Neural cell (in vitro differentiated cells): ENCODE data around the gene RAI1. TPM values are rescaled to one million over a fixed set of nuclear protein-coding genes. Genes with fewer than 3 reads are reported as not detected.

Source experiments
- H2AFZ ChIP-seq: fragments of 200-600, 300-800 bp; sonication (generic), shearing (Covaris generic); 2 replicates; pipeline ENCODE4 v1.6.0; 2014; ENCODE audit warnings: low read depth, mild to moderate bottlenecking, antibody characterized with exemption, low read length, moderate library complexity
- H3F3A ChIP-seq: fragments of 200-600 bp; shearing (Covaris generic); 2 replicates; pipeline ENCODE4 v1.6.1; 2016; ENCODE audit warnings: mild to moderate bottlenecking, moderate library complexity, mixed read lengths, antibody characterized with exemption, low read length; ENCODE audit not compliant: insufficient read depth, poor library complexity, severe bottlenecking
- H3K27ac ChIP-seq: fragments of 200-600, 300-800 bp; sonication (generic), shearing (Covaris generic); 2 replicates; pipeline ENCODE4 v1.5.1; 2014; ENCODE audit warnings: mild to moderate bottlenecking, low read length, moderate library complexity
- H3K27me3 ChIP-seq: fragments of 300-800, 200-600 bp; sonication (generic), shearing (Covaris generic); 2 replicates; pipeline ENCODE4 v1.6.0; 2014; ENCODE audit warnings: mild to moderate bottlenecking, low read depth, low read length, moderate library complexity; ENCODE audit not compliant: insufficient read depth
- H3K36me3 ChIP-seq: fragments of 300-800, 200-600 bp; sonication (generic), shearing (Covaris generic); 2 replicates; pipeline ENCODE4 v1.5.1; 2014; ENCODE audit warnings: mild to moderate bottlenecking, antibody characterized with exemption, low read length, moderate library complexity; ENCODE audit not compliant: insufficient read depth
- H3K4me2 ChIP-seq: fragments of 300-800, 200-600 bp; sonication (generic), shearing (Covaris generic); 2 replicates; pipeline ENCODE4 v1.6.0; 2014; ENCODE audit warnings: mild to moderate bottlenecking, low read length
- H3K4me3 ChIP-seq: fragments of 300-800, 200-600 bp; sonication (generic), shearing (Covaris generic); 2 replicates; pipeline ENCODE4 v1.5.1; 2014; ENCODE audit warnings: mild to moderate bottlenecking, low read length, moderate library complexity
- H3K79me2 ChIP-seq: fragments of 200-600 bp; shearing (Covaris generic); replicated peaks from 2 replicates; pipeline ENCODE4 v1.6.0; 2014; ENCODE audit warnings: mild to moderate bottlenecking, low read length, moderate library complexity; ENCODE audit not compliant: insufficient read depth
- H3K9ac ChIP-seq: fragments of 300-800, 200-600 bp; sonication (generic), shearing (Covaris generic); 2 replicates; pipeline ENCODE4 v1.6.1; 2016; ENCODE audit warnings: mild to moderate bottlenecking, low read length, mixed read lengths
- H3K9me2 ChIP-seq: fragments of 200-600 bp; shearing (Covaris generic); 2 replicates; pipeline ENCODE4 v1.6.1; 2016; ENCODE audit warnings: mild to moderate bottlenecking, low read length, mixed read lengths; ENCODE audit not compliant: insufficient read depth
- H3K9me3 ChIP-seq: fragments of 200-600, 300-800 bp; sonication (generic), shearing (Covaris generic); 2 replicates; pipeline ENCODE4 v1.6.1; 2016; ENCODE audit warnings: mild to moderate bottlenecking, mixed run types, low read length, moderate library complexity, mixed read lengths
- H4K20me1 ChIP-seq: fragments of 200-600 bp; shearing (Covaris generic); 2 replicates; pipeline ENCODE4 v1.6.1; 2016; ENCODE audit warnings: mild to moderate bottlenecking, mixed run types; ENCODE audit not compliant: insufficient read depth
- EP300 ChIP-seq: fragments of 450-650 bp; conservative IDR thresholded peaks from 2 replicates; pipeline ENCODE4 v1.6.1; 2014; ENCODE audit warnings: antibody characterized with exemption, mild to moderate bottlenecking, moderate library complexity; ENCODE audit not compliant: poor library complexity, severe bottlenecking
- EZH2 ChIP-seq: fragments of 200-600, 300-800 bp; shearing (Covaris generic), sonication (generic); IDR thresholded peaks from 2 replicates; pipeline ENCODE4 v1.6.1; 2014; ENCODE audit warnings: antibody characterized with exemption, low read length, borderline replicate concordance, mild to moderate bottlenecking; ENCODE audit not compliant: insufficient read depth, poor library complexity, severe bottlenecking
- MXI1 ChIP-seq: fragments of 450-650 bp; conservative IDR thresholded peaks from 2 replicates; pipeline ENCODE4 v1.6.1; 2014; ENCODE audit warnings: antibody characterized with exemption, mild to moderate bottlenecking; ENCODE audit not compliant: poor library complexity, severe bottlenecking
- POLR2AphosphoS5 ChIP-seq: IDR thresholded peaks from 2 replicates; pipeline ENCODE4 v1.6.1; 2012
- RAD21 ChIP-seq: fragments of 450-650 bp; conservative IDR thresholded peaks from 2 replicates; pipeline ENCODE4 v1.6.1; 2014; ENCODE audit warnings: antibody characterized with exemption, mild to moderate bottlenecking, moderate library complexity
- SMC3 ChIP-seq: fragments of 450-650 bp; conservative IDR thresholded peaks from 2 replicates; pipeline ENCODE4 v1.6.1; 2014; ENCODE audit warnings: antibody characterized with exemption, mild to moderate bottlenecking, moderate library complexity; ENCODE audit not compliant: poor library complexity
- TAF1 ChIP-seq: IDR thresholded peaks from 2 replicates; pipeline ENCODE4 v1.6.1; 2012; ENCODE audit warnings: low read depth
- polyA plus RNA-seq: library from polyadenylated mRNA; depleted of rRNA; stranded (reverse); fragments of >200 nt; gene quantifications from 2 replicates; pipeline ENCODE4 v1.2.3, GENCODE V29; 2014
- TF ChIP-seq, protein P1 (sequence below): IDR thresholded peaks from 2 replicates; pipeline ENCODE4 v1.6.1; 2012; ENCODE audit warnings: borderline replicate concordance
- TF ChIP-seq, protein P2 (sequence below): fragments of 450-650 bp; IDR thresholded peaks from 2 replicates; pipeline ENCODE4 v1.5.1; 2014; ENCODE audit warnings: antibody characterized with exemption, mild to moderate bottlenecking, moderate library complexity; ENCODE audit not compliant: poor library complexity, severe bottlenecking

Gene RAI1
- polyA plus RNA-seq, 1 donor from 2014 or later: 16.9 TPM

DNA sequence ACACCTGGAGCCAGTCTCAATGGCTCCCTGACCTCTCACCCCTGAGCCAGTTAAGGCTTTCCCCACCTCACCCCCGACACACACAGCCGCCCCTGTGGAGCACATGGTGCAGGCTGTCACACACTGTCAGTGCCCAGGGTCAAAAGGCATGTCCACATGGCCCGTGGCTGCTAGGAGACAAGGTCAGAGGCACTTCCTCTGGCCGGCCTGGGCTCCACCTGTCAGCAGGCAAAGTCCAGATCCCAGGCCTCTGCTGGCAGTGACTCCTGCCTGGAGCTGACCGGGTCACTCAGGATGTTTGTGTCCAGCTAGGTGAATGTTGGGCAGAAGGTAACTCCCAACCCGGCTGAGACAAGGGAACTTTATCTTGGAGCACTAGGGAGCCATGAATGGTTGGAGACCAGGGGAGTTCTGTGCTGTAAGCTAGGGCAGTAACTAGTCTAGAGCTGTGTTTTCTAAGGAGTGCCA lies 149.5 kb downstream of the RAI1 start:
- Histone ChIP-seq H3K27ac (no peak overlapping the region), H3K9ac (no peak overlapping the region), H3K79me2 (peaks cover 13% of the 10 kb centered on the region)

DNA sequence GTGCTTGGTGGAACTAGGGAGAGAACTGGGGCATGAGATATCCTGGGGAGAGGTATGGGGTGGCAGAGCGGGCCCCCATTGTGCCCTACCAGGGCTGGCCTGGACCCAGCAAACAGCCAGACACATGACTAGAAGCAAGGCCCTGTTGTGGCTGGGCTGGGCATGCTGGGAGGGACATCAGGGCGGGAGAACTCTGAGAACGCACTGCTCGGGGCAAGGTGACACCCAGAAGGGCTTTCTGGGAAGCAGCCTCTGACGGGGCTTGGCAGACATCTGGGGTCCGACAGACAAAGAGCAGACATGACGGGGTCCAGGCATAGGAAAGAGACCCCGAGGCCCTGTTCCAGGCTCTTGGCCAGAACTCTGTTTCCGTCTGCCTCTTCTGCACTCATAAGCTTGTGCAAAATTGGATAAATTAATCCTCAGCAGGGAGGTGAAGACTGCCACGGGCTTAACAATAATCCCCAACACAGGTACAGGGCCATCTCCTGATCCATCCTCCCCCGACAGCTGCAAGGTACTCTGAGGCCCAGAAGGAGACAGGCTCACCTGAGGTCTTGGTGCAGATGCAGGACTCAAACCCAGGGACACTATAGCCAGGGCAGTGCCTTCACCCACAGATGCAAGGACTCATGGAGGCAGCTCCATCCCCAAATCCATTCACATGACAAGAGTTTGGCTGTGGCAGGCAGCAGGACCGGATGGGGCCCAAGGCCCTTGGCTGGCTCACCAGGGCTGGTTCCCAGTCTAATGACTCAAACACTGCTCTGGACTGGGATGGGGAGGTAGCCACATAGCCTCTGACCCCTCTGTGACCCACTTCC lies 150.2 kb downstream of the RAI1 start:
- Histone ChIP-seq H3K79me2 (peaks cover 14% of the 10 kb centered on the region), H3K9ac (no peak overlapping the region), H3K36me3 (no peaks in the 10 kb centered on the region), H3K27me3 (no peaks in the 10 kb centered on the region), H3K9me2 (no peaks in the 10 kb centered on the region), H3K4me2 (no peak overlapping the region), H4K20me1 (no peaks in the 10 kb centered on the region), H3K27ac (no peak overlapping the region), H3K4me3 (no peak overlapping the region), H2AFZ (no peak overlapping the region), H3F3A (no peaks in the 10 kb centered on the region), H3K9me3 (no peaks in the 10 kb centered on the region)
- no peak for TF ChIP-seq TAF1
- no peak for TF ChIP-seq RAD21
- TF ChIP-seq SMC3: no peak
- TF ChIP-seq, protein P1, sequence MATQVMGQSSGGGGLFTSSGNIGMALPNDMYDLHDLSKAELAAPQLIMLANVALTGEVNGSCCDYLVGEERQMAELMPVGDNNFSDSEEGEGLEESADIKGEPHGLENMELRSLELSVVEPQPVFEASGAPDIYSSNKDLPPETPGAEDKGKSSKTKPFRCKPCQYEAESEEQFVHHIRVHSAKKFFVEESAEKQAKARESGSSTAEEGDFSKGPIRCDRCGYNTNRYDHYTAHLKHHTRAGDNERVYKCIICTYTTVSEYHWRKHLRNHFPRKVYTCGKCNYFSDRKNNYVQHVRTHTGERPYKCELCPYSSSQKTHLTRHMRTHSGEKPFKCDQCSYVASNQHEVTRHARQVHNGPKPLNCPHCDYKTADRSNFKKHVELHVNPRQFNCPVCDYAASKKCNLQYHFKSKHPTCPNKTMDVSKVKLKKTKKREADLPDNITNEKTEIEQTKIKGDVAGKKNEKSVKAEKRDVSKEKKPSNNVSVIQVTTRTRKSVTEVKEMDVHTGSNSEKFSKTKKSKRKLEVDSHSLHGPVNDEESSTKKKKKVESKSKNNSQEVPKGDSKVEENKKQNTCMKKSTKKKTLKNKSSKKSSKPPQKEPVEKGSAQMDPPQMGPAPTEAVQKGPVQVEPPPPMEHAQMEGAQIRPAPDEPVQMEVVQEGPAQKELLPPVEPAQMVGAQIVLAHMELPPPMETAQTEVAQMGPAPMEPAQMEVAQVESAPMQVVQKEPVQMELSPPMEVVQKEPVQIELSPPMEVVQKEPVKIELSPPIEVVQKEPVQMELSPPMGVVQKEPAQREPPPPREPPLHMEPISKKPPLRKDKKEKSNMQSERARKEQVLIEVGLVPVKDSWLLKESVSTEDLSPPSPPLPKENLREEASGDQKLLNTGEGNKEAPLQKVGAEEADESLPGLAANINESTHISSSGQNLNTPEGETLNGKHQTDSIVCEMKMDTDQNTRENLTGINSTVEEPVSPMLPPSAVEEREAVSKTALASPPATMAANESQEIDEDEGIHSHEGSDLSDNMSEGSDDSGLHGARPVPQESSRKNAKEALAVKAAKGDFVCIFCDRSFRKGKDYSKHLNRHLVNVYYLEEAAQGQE: no peak
- TF ChIP-seq POLR2AphosphoS5: no peak
- TF ChIP-seq EZH2: no peak
- no peak for TF ChIP-seq EP300
- TF ChIP-seq MXI1: no peak

More for the DNA sequence above, 149.5 kb downstream of the RAI1 start:
- no peak overlapping the region for H2AFZ ChIP-seq
- no peak overlapping the region for H3K4me3 ChIP-seq
- H3K4me2 ChIP-seq: no peak overlapping the region
- H3K9me2 ChIP-seq: no peaks in the 10 kb centered on the region
- no peaks in the 10 kb centered on the region for H3K27me3 ChIP-seq
- no peaks in the 10 kb centered on the region for H3K9me3 ChIP-seq
- H4K20me1 ChIP-seq: no peaks in the 10 kb centered on the region
- H3F3A ChIP-seq: no peaks in the 10 kb centered on the region
- no peaks in the 10 kb centered on the region for H3K36me3 ChIP-seq
- no peak for TF ChIP-seq EZH2
- no peak for TF ChIP-seq RAD21
- TF ChIP-seq POLR2AphosphoS5: no peak
- TF ChIP-seq SMC3: no peak
- TF ChIP-seq, protein P1: no peak
- no peak for TF ChIP-seq TAF1
- no peak for TF ChIP-seq EP300
- TF ChIP-seq, protein P2, sequence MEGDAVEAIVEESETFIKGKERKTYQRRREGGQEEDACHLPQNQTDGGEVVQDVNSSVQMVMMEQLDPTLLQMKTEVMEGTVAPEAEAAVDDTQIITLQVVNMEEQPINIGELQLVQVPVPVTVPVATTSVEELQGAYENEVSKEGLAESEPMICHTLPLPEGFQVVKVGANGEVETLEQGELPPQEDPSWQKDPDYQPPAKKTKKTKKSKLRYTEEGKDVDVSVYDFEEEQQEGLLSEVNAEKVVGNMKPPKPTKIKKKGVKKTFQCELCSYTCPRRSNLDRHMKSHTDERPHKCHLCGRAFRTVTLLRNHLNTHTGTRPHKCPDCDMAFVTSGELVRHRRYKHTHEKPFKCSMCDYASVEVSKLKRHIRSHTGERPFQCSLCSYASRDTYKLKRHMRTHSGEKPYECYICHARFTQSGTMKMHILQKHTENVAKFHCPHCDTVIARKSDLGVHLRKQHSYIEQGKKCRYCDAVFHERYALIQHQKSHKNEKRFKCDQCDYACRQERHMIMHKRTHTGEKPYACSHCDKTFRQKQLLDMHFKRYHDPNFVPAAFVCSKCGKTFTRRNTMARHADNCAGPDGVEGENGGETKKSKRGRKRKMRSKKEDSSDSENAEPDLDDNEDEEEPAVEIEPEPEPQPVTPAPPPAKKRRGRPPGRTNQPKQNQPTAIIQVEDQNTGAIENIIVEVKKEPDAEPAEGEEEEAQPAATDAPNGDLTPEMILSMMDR: no peak
- no peak for TF ChIP-seq MXI1
